PFSK-1 (cell line): ENCODE measurements around the gene BCAS2.

Source experiments
- FOXP2 ChIP-seq: optimal IDR thresholded peaks from 2 replicates; pipeline ENCODE3; 2011; ENCODE audit warnings: borderline replicate concordance, control low read depth, inconsistent platforms; ENCODE audit not compliant: insufficient read depth; ENCODE audit errors: extremely low read length, extremely low read depth
- POLR2AphosphoS5 ChIP-seq: IDR thresholded peaks from 2 replicates; pipeline ENCODE4 v1.6.1; 2012; ENCODE audit warnings: low read depth, mild to moderate bottlenecking, control low read depth, low read length, moderate library complexity
- SIN3A ChIP-seq: IDR thresholded peaks from 2 replicates; pipeline ENCODE4 v1.6.1; 2012; ENCODE audit warnings: mild to moderate bottlenecking, low read length, moderate library complexity, borderline replicate concordance; ENCODE audit not compliant: insufficient read depth
- TAF1 ChIP-seq: IDR thresholded peaks from 2 replicates; pipeline ENCODE4 v1.6.1; 2012; ENCODE audit warnings: low read length, control low read depth, borderline replicate concordance; ENCODE audit not compliant: insufficient read depth
- TF ChIP-seq, protein P1 (sequence below), 2 experiments: IDR thresholded peaks; 2 replicates each; pipeline versions ENCODE4 v1.6.1 to v1.8.0; 2011 to 2012; ENCODE audit warnings: low read depth in 2 of 2, low read length in 2 of 2, control low read depth in 1 of 2, inconsistent platforms in 1 of 2, mild to moderate bottlenecking in 1 of 2, moderate library complexity in 1 of 2; ENCODE audit not compliant: insufficient read depth in 1 of 2

The BCAS2 gene

GRCh38 chr1:114550336-114550735 lies 31.1 kb downstream of the BCAS2 start:
- TF ChIP-seq, protein P1, sequence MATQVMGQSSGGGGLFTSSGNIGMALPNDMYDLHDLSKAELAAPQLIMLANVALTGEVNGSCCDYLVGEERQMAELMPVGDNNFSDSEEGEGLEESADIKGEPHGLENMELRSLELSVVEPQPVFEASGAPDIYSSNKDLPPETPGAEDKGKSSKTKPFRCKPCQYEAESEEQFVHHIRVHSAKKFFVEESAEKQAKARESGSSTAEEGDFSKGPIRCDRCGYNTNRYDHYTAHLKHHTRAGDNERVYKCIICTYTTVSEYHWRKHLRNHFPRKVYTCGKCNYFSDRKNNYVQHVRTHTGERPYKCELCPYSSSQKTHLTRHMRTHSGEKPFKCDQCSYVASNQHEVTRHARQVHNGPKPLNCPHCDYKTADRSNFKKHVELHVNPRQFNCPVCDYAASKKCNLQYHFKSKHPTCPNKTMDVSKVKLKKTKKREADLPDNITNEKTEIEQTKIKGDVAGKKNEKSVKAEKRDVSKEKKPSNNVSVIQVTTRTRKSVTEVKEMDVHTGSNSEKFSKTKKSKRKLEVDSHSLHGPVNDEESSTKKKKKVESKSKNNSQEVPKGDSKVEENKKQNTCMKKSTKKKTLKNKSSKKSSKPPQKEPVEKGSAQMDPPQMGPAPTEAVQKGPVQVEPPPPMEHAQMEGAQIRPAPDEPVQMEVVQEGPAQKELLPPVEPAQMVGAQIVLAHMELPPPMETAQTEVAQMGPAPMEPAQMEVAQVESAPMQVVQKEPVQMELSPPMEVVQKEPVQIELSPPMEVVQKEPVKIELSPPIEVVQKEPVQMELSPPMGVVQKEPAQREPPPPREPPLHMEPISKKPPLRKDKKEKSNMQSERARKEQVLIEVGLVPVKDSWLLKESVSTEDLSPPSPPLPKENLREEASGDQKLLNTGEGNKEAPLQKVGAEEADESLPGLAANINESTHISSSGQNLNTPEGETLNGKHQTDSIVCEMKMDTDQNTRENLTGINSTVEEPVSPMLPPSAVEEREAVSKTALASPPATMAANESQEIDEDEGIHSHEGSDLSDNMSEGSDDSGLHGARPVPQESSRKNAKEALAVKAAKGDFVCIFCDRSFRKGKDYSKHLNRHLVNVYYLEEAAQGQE (IDR thresholded peaks at IDR 0.05; ENCODE audit: insufficient read depth in 1 of 2, low read depth in 2 of 2, low read length in 2 of 2): no peak
- TF ChIP-seq FOXP2: no peak

DNA sequence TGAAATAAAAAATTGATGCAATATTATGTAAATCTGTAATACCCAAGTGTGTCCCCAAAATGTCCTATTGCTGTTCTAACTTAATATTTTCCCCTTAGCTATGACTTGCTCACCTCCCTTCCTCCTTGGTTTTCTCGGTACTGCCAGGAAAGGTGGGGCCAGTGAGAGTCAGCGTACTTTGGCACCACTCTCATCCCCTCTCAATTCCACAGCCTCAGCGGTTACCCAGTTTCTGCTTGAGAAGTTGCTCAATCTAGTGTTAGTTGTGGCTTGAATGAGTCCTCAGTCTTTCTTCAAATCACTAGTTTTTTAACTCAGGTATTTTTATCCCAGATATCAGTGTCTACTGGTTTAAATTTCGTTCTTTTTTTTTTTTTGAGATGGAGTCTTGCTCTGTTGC lies 32.3 kb downstream of the BCAS2 start:
- TF ChIP-seq, protein P1 (IDR thresholded peaks at IDR 0.05; ENCODE audit: insufficient read depth in 1 of 2, low read depth in 2 of 2, low read length in 2 of 2): no peak
- no peak for TF ChIP-seq POLR2AphosphoS5
- TF ChIP-seq TAF1: no peak
- TF ChIP-seq FOXP2: no peak
- no peak for TF ChIP-seq SIN3A

DNA sequence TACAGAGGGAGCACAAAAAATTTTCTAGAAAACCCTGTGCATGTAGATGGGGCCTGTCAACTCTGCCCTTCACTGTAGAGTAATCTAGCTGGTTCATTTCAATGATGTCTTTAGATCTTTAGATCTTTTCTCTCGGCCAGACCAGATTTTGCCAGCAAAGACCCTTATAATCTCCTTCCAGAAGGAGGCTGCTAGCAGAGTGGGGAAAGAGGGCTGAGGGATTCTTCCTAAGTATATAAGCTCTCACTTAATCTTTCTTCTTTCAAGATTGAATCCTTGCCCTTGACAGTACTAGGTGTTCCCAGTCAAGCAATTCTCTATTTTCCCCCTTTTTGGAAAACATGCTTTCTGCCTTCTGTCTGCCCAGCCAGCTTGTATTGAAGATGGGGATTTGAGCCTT lies 34.3 kb downstream of the BCAS2 start:
- TF ChIP-seq FOXP2: no peak
- TF ChIP-seq TAF1: no peak
- TF ChIP-seq, protein P1 (IDR thresholded peaks at IDR 0.05; ENCODE audit: insufficient read depth in 1 of 2, low read depth in 2 of 2, low read length in 2 of 2): no peak
- TF ChIP-seq SIN3A: no peak
- no peak for TF ChIP-seq POLR2AphosphoS5

- TF ChIP-seq, protein P1 (IDR thresholded peaks at IDR 0.05; ENCODE audit: insufficient read depth in 1 of 2, low read depth in 2 of 2, low read length in 2 of 2): no peak
- TF ChIP-seq SIN3A (no peak), POLR2AphosphoS5 (no peak), TAF1 (no peak), FOXP2 (no peak)
These were observed 35.6 kb downstream of the BCAS2 start for GRCh38 chr1:114545796-114546195.

DNA sequence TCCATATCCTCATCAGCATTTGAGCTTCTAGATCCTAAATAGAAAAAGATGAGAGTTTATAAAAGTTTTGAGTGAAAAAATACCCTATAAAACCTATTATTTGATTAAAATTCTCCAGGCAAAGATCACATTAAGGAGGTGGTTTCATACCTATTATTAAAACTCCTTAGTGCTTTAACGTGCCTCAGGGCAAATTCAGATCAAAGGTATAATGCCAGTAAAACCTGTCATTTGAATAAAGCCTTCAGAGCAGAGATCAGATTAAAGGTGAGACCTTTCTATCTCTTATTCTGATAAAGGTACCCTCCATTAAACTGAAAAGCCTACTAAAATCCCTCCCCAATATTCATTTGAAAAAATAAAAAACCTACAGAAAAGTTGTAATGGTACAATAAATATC lies 36.1 kb downstream of the BCAS2 start:
- TF ChIP-seq SIN3A (no peak), TAF1 (no peak), POLR2AphosphoS5 (no peak), FOXP2 (no peak)
- TF ChIP-seq, protein P1 (IDR thresholded peaks at IDR 0.05; ENCODE audit: insufficient read depth in 1 of 2, low read depth in 2 of 2, low read length in 2 of 2): no peak
